ENCODE measurements around the gene SLC16A8.
"Not testable (repeated sequence)": the region's sequence is repeated elsewhere in the genome, so short reads cannot be mapped to it uniquely, and the experiment has no call there.

The SLC16A8 gene

GRCh38 chr22:38085501-38085900 is 1.5 kb upstream of the SLC16A8 start:
- no peak for DNase-seq

- DNase-seq: no peak
These were observed 1.1 kb upstream of the SLC16A8 start for GRCh38 chr22:38085056-38085455.

- no peak for DNase-seq
These were observed 836 bp downstream of the SLC16A8 start for GRCh38 chr22:38082986-38083710.

DNA sequence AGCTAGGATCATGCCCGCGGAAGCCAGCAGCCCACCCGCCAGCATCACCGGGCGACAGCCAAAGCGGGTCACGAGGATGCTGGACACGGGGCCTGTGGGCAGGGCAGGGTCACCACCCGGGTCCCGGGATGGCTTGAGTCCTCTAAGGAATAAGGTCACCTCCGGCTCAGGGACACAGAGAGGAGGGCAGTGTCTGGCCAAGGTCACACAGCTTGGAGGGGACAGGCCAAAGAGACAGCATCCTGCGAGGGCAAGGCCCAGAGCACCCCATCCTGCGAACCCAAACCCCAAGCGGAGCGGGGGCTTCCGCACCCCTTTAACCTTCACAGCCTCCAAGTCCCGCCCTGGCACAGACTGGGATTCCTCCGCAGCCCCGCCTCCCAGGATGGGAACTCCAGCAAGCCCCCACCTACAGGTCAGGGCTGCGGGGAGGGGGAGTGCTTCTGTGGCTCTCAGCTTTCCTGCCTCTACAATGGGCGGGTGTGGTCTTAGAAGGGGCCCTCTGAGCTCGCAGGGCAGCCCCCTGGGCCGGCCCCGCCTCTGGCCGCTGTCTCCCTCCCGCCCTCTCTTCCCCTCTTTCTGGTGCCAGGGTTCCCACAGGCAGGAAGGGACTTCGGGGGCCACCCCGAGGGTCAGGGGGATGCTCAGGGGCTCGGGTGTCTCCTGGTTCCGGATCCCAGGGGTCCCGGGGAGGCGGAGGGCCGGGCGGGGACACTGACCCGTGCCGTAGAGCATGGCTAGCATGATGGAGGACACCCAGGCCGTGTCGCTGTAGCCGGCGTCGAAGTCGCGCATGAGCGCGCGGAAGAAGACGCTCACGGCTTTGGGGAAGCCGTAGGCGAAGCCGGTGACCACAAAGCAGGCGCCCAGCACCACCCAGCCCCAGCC is 1.8 kb downstream of the SLC16A8 start:
- no peak for DNase-seq

- no peak for DNase-seq
These were observed 2.4 kb downstream of the SLC16A8 start for GRCh38 chr22:38081636-38081940.

DNA sequence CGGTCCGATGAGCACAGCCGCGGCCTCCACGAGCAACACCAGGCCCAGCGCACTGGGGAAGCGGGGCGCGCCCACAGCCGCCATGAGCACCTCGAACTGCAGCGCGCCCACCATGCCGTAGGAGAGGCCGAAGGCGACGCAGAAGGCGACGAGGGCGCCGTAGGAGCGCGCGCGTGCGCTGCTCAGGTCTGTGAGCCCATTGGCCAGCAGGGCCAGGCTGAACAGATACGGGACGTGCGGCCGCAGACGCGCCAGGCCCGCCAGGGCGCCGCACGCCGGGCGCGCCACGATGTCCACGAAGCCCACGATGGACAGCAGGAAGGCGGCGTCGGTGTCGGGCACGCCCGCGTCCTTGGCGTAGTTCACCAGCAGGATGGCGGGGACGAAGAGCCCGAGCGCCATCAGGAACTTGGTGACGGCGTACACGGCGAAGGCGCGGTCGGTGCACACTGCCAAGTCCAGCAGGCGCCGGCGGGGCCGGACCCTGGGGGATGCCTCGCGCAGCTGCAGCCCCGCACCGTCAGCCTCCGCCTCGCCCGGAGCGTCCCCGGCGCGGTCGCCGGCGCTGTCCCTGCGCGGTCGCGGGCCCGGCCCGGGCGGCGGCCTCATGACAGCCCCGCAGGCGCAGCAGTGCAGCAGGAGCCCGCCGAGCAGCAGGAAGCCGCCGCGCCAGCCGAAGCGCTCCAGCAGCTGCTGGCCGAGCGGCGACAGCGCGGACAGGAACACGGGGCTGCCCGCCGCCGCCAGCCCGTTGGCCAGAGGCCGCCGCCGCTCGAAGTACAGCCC is 2.9 kb downstream of the SLC16A8 start:
- DNase-seq: no peak

DNA sequence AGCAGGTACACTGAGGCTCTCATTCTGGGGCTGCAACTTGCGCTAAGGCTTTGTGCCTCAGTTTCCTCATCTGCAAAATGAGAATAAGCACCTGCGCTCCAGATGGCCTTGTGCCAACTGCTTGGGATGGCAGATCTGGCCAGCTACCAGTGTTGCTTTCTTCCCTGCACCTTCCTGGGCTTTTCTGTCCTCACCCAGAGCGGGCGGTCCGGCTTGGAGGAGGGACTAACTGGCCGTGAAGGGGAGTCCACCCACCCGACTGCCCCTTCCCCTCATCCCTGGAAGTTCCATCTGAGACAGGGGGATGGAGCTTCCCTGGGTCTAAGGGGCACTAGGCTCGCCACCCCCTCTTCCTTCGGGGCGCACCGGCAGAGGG is 3.5 kb downstream of the SLC16A8 start:
- DNase-seq: no peak

GRCh38 chr22:38079804-38080203 is 4.2 kb downstream of the SLC16A8 start:
- DNase-seq: no peak

DNA sequence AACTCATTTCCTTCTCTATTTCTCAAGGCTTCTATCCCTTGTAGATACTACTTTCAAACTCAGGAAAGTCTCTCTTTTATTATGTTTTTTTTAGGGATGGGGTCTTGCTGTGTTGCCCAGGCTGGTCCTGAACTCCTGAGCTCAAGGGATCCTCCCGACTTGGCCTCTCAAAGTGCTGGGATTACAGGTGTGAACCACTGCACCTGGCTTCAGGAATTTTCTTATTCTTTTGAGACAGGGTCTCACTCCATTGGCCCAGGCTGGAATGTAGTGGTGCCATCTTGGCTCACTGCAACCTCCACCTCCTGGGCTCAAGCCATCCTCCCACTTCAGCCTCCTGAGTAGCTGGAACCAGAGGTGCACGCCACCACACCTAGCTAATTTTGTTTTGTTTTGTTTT is 4.8 kb downstream of the SLC16A8 start:
- not testable (repeated sequence) for DNase-seq

DNA sequence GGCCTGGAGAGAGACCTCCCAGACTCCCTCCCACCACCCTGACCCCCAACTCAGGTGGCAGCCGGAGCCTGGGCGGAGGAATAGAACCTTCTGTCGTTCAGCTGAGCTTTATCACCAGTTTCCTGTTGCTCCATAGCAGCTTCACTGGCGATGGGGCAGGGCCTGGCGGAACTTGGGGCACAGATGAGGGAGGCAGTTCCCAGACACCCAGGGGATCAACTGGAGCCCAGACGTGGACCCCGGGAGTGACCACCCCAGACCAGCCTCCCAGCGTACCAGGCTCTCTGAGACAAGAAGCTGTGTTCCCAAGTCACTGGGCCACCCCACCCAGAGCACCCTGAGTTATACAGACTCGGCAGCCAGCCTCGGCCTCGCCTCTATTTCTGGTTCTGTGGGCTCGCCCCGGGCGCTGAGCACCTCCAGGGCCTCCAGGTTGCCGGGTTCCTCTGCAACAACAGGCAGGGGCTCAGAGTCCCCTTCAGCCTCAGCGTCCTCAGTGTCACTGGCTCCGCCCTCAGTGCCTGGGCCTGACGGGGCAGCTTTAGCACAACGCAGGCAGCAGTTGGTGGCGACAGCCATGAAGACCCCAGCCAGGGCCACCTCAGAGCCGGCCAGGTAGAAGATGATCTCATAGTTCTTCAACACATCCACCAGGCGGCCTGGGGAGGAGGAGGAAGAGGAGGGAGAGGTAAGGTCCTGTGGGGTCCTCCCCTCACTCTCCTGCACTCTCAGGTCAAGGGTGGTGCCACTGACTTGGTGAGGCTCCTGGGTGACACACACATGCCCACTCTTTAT is 5.7 kb downstream of the SLC16A8 start:
- DNase-seq: no peak

DNA sequence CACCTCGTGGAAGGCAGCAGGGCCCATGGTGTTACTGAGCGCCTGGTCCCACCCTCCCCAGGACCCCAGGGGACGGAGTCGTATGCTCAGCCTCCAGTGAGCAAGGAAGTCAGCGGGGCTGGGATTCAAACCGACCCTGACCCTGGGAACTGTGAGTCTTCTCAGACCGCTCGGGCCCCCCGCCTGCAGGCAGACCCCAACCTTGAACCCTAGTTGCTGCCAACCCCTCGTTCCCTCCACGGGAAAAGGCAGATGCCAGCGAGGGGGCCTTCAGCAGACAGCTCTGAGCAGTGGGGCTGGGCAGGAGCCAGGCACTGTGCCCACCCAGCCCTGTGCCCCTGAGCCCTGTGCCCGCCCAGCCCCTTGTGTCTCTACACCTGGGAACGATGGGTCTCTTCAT is 6.4 kb downstream of the SLC16A8 start:
- DNase-seq: no peak

GRCh38 chr22:38077096-38077495 is 6.9 kb downstream of the SLC16A8 start:
- DNase-seq: no peak

DNA sequence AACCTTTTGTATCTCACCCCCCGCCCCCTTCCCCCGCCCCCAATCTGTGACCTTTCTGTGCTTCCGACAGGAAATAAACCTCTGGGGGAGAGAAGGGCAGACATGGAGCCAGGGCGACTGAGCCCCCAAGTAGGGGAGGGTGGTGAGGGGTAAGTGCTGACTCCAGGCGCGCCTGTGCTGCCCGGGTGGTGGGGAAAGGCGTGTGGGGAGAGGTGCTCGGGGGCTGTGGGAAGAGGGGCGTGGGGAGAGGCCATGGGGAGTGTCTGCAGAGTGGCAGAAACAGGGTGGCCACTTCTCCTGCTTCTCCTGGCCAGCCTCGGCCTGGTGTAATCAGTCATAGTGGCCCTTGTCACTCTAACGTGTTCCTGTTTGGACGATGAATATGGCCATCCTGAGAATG is 8.0 kb downstream of the SLC16A8 start:
- DNase-seq: no peak

DNA sequence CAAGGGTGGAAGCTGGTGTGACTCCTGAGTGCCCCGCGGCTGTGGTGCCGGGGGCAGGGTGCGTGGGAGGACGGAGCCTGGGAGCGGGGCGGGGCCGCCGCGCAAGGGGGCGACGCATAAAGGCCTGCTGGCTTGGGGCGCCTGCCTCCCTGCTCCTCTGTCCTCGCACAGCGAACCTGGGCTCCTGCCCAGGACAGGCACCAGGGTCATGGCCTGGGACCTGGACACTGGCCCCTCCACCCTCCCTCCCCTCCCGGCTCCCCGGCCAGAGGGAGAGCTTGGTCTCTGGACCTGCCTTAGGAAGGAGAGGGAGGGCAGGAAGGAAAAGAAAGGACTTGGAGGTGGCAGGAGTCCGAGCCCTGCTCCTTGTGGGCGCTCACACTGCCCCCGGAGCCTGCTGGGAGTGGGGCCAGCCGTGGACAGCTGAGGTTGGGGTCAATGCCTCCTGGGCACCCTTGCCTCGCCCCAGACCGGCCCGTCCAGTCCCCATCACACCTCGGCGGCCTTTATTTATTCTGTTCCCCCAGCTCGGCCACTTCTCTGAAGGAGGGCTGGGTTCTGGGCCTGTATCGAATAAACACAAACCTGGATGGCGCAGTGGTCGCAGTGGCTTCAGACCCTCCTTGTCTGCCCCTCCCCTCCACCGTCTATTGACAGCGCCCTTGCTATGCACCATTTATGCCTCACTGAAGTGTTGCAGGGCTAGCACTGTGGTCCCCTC is 8.7 kb downstream of the SLC16A8 start:
- DNase-seq: no peak

GRCh38 chr22:38074181-38075104 is 9.5 kb downstream of the SLC16A8 start:
- no peak for DNase-seq

- DNase-seq: no peak
These were observed 10.5 kb downstream of the SLC16A8 start for GRCh38 chr22:38073150-38074130.

DNA sequence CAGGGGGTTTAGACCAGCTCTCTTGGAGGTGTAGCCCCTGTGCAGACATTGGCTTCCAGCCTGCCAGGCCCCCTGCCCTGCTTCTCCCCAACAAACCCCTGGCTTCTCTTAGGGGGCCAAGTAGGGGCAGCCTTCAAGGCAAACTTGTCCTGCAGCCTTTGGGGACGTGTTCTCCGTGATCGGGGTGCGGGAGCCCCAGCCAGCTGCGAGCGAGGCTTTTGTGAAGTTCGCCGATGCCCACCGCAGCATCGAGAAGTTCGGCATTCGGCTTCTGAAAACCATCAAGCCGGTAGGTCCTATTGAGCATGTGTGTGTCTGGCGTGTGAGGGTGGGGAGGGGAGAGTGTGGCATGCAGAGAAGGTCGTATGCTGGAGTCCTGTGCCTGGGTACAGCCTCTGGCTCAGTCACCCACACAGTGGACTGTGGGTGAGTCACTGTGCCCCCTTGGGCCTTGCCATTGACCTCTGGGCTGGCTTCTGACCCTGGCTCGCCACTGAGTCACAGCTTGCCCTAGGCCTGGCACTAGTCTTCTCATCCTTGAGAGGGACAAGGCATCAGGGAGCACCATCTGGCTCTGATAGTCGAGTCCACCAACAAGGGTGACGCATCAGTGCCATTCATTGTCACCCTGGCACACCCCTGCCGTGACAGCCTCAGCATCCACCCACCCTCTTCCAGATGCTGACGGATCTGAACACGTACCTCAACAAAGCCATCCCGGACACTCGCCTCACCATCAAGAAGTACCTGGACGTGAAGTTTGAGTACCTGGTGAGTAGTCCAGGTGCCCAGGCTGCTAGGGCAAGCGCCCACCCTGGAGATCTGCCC is 11.4 kb downstream of the SLC16A8 start:
- DNase-seq: no peak

DNA sequence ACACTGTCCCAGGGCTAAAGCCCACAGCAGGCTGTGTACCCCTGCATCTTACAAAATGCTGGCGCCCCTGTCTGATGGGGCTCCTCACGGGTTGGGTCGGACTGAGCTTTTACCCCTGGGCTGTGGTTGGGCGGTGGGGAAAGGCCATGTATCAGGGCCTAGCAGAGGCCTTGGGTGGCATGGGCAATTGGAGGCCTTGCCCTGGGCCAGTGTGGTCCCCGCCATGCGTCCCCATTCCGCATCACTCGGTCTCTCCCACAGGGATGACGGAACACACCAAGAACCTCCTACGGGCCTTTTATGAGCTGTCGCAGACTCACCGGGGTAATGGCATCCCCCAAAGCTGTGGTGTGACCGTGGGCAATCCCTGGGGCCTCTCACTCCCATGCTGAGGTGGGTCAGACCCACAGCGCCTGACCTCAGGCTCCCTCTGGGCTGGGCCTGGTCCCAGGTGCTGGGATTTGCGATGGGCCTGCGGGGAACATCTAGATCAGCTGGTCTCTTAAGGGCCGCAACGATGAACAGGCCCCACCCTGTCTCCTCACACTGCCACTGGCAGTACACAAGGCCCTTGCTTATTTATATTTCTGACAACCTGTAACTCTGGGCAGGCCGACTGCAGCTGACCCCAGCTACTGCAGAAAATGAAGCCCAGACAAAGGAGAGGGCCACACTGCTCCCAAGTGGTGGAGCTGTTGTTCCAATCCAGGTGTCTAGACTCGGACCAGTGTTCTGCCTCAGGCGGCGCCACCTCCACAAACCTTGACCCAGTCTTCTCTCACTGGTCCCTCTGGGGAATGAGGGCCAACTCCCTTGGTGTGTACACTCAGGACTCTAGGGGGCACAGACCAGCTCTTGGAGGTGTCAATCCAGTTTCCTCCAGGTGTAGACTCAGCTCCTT is 12.3 kb downstream of the SLC16A8 start:
- no peak for DNase-seq

Data from activated CD8-positive, alpha-beta memory T cell treated with anti-CD3 and anti-CD28 coated beads, Interleukin-2, amount 50 U/mL, for 48 hours (primary cell).